Ramos (cell line): ENCODE measurements around the gene C1S.

Experiments used
- in situ Hi-C: fragments of 300-500 bp; cut with MboI; formaldehyde crosslinking; loops from one replicate; pipeline ENCODE4 v1.14.3; 2022; ENCODE audit warnings: low sequenced_read_pairs; ENCODE audit not compliant: unreplicated experiment

C1S gene

GRCh38 chr12:7118881-7119280, 58.4 kb downstream of the C1S start:
- in situ Hi-C loops = no loop called here

- in situ Hi-C loops = no loop called here
Observed at GRCh38 chr12:7120166-7120565, 59.6 kb downstream of the C1S start.
